Measurements from ENCODE around the gene COASY. TPM values are rescaled to one million over a fixed set of nuclear protein-coding genes. Genes with fewer than 3 reads are reported as not detected.
A peak's percentile ranks its signal among the peaks of the same experiment; 100 is the strongest.
"Not testable (repeated sequence)": the region's sequence is repeated elsewhere in the genome, so short reads cannot be mapped to it uniquely, and the experiment has no call there.

COASY gene
- total and polyA plus RNA-seq, 10 donors = 32.5 to 104 (median 66.5) TPM

- intact Hi-C loops (cut with DNase I; ENCODE audit: low total_unique reads) = no loop called here
- Histone ChIP-seq H3K9me3 (no peaks in the 10 kb centered on the region), H3K27me3 (replicated peaks in 1 of 7) (peaks cover 0 to 4% (median 0%) of the 10 kb centered on the region in 7 donors), H3K36me3 (peaks cover 0 to 31% (median 10%) of the 10 kb centered on the region in 6 donors), H3K4me3 (peak overlapping the region; percentile 22 to 72 (median 36)), H3K27ac (peak overlapping the region in 2 of 8 donors; percentile 17 to 48), H3K4me1 (peaks cover 7 to 31% (median 23%) of the 10 kb centered on the region in 6 donors)
- WGBS, 5 donors = 18 to 35% (median 21%) methylated on average over 46 to 74 of the region's 74 CpGs
- TF ChIP-seq POLR2A (IDR thresholded peaks at IDR 0.05) (no peak), POLR2AphosphoS5 (IDR thresholded peaks at IDR 0.05) (peak; percentile 70 to 84 (median 75)), CTCF (IDR thresholded peaks at IDR 0.05 in 8 of 11, conservative IDR thresholded peaks at IDR 0.05 in 3 of 11) (peak in 9 of 11 experiments; percentile 20 to 66 (median 53))
- DNase-seq = peak; percentile 94
Observed at GRCh38 chr17:42548070-42548837, 13.7 kb upstream of the COASY start.

DNA sequence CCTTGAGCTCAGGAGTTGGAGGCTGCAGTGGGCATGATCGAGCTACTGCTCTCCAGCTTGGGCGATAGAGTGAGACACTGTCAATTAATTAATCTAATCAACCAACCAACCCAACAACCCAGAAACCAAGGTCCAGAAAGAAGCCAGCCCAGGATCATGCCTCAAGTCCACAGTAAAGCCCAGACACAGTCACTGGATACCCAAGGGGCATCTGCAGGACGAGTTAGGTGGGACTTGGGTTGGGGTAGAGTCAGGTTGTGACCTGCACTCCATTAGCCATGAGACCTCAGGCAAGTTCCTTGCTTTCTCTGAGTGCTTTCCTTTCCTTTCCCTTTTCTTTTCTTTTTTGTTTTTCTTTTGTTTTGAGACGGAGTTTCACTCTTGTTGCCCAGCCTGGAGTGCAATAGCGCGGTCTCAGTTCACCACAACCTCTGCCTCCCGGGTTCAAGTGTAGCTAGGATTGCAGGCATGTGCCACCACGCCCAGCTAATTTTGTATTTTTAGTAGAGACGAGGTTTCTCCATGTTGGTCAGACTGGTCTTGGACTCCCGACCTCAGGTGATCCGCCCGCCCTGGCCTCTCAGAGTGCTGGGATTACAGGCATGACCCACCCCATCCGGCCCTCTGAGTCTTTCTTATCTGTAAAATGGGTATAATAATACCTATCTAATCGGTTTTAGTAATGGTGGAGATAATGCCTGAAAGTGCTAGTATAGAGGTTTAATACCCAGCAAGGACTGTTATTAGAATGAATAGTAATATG is 12.8 kb upstream of the COASY start:
- Histone ChIP-seq H3K36me3 (peaks cover 0 to 24% (median 2%) of the 10 kb centered on the region in 6 donors), H3K9me3 (no peaks in the 10 kb centered on the region), H3K4me3 (peak overlapping the region in 3 of 8 donors; percentile 39 to 72 (median 51)), H3K4me1 (peaks cover 9 to 40% (median 32%) of the 10 kb centered on the region in 6 donors), H3K27me3 (replicated peaks in 1 of 7) (peaks cover 0 to 4% (median 0%) of the 10 kb centered on the region in 7 donors), H3K27ac (no peak overlapping the region)
- no peak for TF ChIP-seq POLR2AphosphoS5 (IDR thresholded peaks at IDR 0.05)
- TF ChIP-seq CTCF (IDR thresholded peaks at IDR 0.05 in 8 of 11, conservative IDR thresholded peaks at IDR 0.05 in 3 of 11) = no peak
- no peak for TF ChIP-seq POLR2A (IDR thresholded peaks at IDR 0.05)
- WGBS, 5 donors = 74 to 84% (median 81%) methylated on average over 14 of the region's 14 CpGs
- intact Hi-C loops (cut with DNase I; ENCODE audit: low total_unique reads) = no loop called here
- no peak for DNase-seq

GRCh38 chr17:42552736-42553135 is 9.2 kb upstream of the COASY start, which contains the start of gene HSD17B1:
Gene HSD17B1 (plus strand): TSS chr17:42552923. CDS start chr17:42552934, 11 bp downstream.
- H3K4me1 ChIP-seq = peaks cover 16 to 56% (median 46%) of the 10 kb centered on the region in 6 donors
- peak within 1 kb of the TSS in 7 of 8 donors; percentile 60 to 94 (median 73) for H3K4me3 ChIP-seq
- DNase-seq; H3K9me3 ChIP-seq; H3K27me3 ChIP-seq (replicated peaks in 1 of 7); intact Hi-C loops (cut with DNase I; ENCODE audit: low total_unique reads): not testable (repeated sequence)
- H3K27ac ChIP-seq = peak within 1 kb of the TSS in 7 of 8 donors; percentile 87 to 98 (median 91)
- H3K36me3 ChIP-seq = peaks cover 0 to 12% (median 0%) of the 10 kb centered on the region in 6 donors
- WGBS, 5 donors = 87 to 98% (median 94%) methylated on average over 11 to 15 of the region's 15 CpGs

DNA sequence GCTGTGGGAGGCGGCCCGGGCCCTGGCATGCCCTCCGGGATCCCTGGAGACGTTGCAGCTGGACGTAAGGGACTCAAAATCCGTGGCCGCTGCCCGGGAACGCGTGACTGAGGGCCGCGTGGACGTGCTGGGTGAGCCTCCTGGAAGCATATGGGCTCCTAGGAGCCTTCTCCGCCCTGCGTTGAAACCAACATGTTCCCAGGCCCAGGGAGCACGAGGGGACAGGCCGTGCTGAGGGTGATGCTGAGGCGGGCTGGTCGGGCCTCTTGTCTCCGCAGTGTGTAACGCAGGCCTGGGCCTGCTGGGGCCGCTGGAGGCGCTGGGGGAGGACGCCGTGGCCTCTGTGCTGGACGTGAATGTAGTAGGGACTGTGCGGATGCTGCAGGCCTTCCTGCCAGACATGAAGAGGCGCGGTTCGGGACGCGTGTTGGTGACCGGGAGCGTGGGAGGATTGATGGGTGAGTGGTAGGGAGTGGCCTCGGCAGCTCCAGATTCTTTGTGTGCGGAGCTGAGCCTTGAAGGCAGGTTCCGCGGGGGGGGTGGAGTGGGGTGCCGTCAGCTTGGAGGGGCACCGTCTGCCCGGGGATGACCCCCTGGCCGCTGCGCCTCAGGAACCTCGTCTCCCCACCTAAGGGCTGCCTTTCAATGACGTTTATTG is 8.7 kb upstream of the COASY start:
- intact Hi-C loops (cut with DNase I; ENCODE audit: low total_unique reads) = no loop called here
- 80 to 87% (median 84%) methylated on average over 35 to 45 of the region's 45 CpGs for WGBS, 5 donors
- Histone ChIP-seq H3K27ac (peak overlapping the region in 6 of 8 donors; percentile 87 to 98 (median 91)), H3K4me1 (peaks cover 10 to 51% (median 41%) of the 10 kb centered on the region in 6 donors), H3K27me3 (replicated peaks in 1 of 7) (peaks cover 0 to 4% (median 0%) of the 10 kb centered on the region in 7 donors), H3K36me3 (peaks cover 0 to 12% (median 0%) of the 10 kb centered on the region in 6 donors), H3K4me3 (peak overlapping the region in 7 of 8 donors; percentile 60 to 94 (median 73)), H3K9me3 (no peaks in the 10 kb centered on the region)
- peak; percentile 85 for DNase-seq
- TF ChIP-seq CTCF (IDR thresholded peaks at IDR 0.05 in 8 of 11, conservative IDR thresholded peaks at IDR 0.05 in 3 of 11) (no peak), POLR2A (IDR thresholded peaks at IDR 0.05) (no peak), POLR2AphosphoS5 (IDR thresholded peaks at IDR 0.05) (peak in 1 of 3 donors; percentile 40)

Data from spleen (tissue), 11 donors.